ENCODE measurements around the gene CHRNB2. TPM values are rescaled to one million over a fixed set of nuclear protein-coding genes. Genes with fewer than 3 reads are reported as not detected.

CHRNB2 gene
- total RNA-seq, 2 donors from 2014 or later, result 0.18 to 0.55 TPM

DNA sequence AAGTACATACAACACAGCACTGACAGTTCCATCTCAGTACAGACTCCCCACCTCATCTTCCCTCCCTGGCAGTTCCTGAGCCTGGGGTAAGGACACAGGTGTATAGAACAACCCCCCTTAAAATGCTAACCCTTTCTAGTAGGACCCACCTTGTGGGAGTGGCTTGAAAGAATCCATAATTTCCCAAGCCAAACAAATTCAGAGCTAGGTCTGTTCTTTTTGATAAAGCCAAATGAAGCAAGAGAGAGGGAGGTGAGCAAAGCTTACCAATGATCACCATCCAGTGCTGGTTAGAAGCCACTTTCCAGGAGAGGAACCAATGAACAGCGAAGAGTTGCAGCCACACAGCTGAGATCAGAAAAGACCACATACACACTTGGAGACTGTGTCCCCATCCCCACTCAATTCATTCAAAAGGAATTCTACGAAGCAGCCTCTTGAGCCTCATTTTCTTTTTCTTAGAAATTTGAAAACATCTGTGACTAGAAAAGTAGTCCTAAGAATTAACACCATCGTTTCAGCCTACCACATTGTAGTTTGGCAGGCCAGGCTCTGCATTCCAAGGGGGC, 18.3 kb upstream of the CHRNB2 start:
- Mint-ChIP-seq H3K9me3 (no peaks in the 10 kb centered on the region), H3K4me1 (peaks cover 10% of the 10 kb centered on the region), H3K27me3 (ENCODE audit: insufficient read depth) (no peaks in the 10 kb centered on the region), H3K36me3 (ENCODE audit: low read depth) (peaks cover 55% of the 10 kb centered on the region), H3K4me3 (no peak overlapping the region), H3K27ac (no peak overlapping the region)
- Histone ChIP-seq H3K36me3 (ENCODE audit: control insufficient read depth, insufficient read depth, low read length) (peaks cover 54% of the 10 kb centered on the region), H3K27me3 (ENCODE audit: control insufficient read depth, insufficient read depth, low read length, poor library complexity, severe bottlenecking) (no peaks in the 10 kb centered on the region), H3K9me3 (ENCODE audit: control insufficient read depth, low read length) (no peaks in the 10 kb centered on the region), H3K4me3 (ENCODE audit: low read length) (no peak overlapping the region), H3K4me1 (ENCODE audit: control insufficient read depth, insufficient read depth, low read length) (no peaks in the 10 kb centered on the region), H3K9ac (ENCODE audit: extremely low read depth, low read length, poor library complexity, severe bottlenecking) (no peak overlapping the region), H3K27ac (ENCODE audit: low read depth, low read length) (no peak overlapping the region)
- DNase-seq, result no peak
- TF ChIP-seq, protein P1, sequence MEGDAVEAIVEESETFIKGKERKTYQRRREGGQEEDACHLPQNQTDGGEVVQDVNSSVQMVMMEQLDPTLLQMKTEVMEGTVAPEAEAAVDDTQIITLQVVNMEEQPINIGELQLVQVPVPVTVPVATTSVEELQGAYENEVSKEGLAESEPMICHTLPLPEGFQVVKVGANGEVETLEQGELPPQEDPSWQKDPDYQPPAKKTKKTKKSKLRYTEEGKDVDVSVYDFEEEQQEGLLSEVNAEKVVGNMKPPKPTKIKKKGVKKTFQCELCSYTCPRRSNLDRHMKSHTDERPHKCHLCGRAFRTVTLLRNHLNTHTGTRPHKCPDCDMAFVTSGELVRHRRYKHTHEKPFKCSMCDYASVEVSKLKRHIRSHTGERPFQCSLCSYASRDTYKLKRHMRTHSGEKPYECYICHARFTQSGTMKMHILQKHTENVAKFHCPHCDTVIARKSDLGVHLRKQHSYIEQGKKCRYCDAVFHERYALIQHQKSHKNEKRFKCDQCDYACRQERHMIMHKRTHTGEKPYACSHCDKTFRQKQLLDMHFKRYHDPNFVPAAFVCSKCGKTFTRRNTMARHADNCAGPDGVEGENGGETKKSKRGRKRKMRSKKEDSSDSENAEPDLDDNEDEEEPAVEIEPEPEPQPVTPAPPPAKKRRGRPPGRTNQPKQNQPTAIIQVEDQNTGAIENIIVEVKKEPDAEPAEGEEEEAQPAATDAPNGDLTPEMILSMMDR (conservative IDR thresholded peaks at IDR 0.05), result no peak
- WGBS, 2 experiments (ENCODE audit: insufficient coverage in 1 of 2, insufficient read length in 1 of 2), result 86 to 99% methylated on average over 1 to 3 of the region's 3 CpGs

DNA sequence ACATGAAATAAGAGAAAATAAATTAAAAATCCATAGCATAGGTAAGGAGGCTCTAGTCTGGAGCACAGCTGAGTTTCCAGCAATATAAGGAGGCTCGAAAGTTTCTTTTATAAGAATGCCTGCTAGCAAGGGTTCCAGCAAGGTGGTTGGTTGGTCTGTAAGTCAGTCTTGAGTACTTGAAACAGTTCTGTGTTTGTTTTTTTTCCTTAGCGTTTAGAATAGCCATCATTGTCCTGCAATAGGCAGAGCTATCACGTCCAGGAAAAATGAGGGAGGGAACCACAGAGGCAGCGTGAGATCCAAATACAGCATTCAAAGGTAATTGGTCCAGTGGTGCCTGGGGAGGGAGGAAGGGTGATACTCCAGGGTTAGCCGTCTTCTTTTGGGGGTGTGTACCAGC, 17.5 kb upstream of the CHRNB2 start:
- no peaks in the 10 kb centered on the region for H3K27me3 ChIP-seq (ENCODE audit: control insufficient read depth, insufficient read depth, low read length, poor library complexity, severe bottlenecking)
- H3K27ac ChIP-seq (ENCODE audit: low read depth, low read length), result no peak overlapping the region
- H3K9me3 ChIP-seq (ENCODE audit: control insufficient read depth, low read length), result no peaks in the 10 kb centered on the region
- peaks cover 62% of the 10 kb centered on the region for H3K36me3 Mint-ChIP-seq (ENCODE audit: low read depth)
- DNase-seq, result no peak
- no peaks in the 10 kb centered on the region for H3K4me1 ChIP-seq (ENCODE audit: control insufficient read depth, insufficient read depth, low read length)
- 92 to 98% methylated on average over 5 of the region's 5 CpGs for WGBS, 2 experiments (ENCODE audit: insufficient coverage in 1 of 2, insufficient read length in 1 of 2)
- H3K9me3 Mint-ChIP-seq, result no peaks in the 10 kb centered on the region
- H3K4me3 Mint-ChIP-seq, result no peak overlapping the region
- H3K36me3 ChIP-seq (ENCODE audit: control insufficient read depth, insufficient read depth, low read length), result peaks cover 62% of the 10 kb centered on the region
- TF ChIP-seq, protein P1 (conservative IDR thresholded peaks at IDR 0.05), result no peak
- H3K4me1 Mint-ChIP-seq, result peaks cover 11% of the 10 kb centered on the region
- no peak overlapping the region for H3K4me3 ChIP-seq (ENCODE audit: low read length)
- no peak overlapping the region for H3K27ac Mint-ChIP-seq
- H3K27me3 Mint-ChIP-seq (ENCODE audit: insufficient read depth), result no peaks in the 10 kb centered on the region
- no peak overlapping the region for H3K9ac ChIP-seq (ENCODE audit: extremely low read depth, low read length, poor library complexity, severe bottlenecking)

DNA sequence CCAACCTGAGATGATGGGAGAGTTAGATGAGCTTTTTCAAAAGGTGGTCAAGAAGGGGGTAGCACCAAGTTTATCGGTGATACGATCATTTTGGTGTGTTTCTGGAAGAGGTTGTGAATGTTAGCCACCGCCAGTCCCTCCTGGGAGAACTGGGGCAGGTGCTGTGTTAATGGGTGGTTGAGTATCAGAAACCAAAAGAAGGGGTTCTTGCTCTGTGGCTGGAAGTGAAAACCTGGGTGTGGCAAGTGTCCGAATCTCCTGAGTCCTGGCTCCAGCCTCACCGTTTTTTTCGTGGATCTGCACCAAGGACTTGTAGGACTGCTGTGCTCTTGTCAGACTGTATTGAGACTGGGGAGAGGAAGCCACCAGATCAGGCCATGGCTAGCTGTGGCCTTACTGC, 16.9 kb upstream of the CHRNB2 start:
- no peak for DNase-seq
- no peaks in the 10 kb centered on the region for H3K9me3 ChIP-seq (ENCODE audit: control insufficient read depth, low read length)
- H3K4me3 Mint-ChIP-seq, result no peak overlapping the region
- H3K4me3 ChIP-seq (ENCODE audit: low read length), result no peak overlapping the region
- WGBS, 2 experiments (ENCODE audit: insufficient coverage in 1 of 2, insufficient read length in 1 of 2), result 70 to 77% methylated on average over 4 to 6 of the region's 6 CpGs
- no peak overlapping the region for H3K9ac ChIP-seq (ENCODE audit: extremely low read depth, low read length, poor library complexity, severe bottlenecking)
- H3K9me3 Mint-ChIP-seq, result no peaks in the 10 kb centered on the region
- H3K27ac ChIP-seq (ENCODE audit: low read depth, low read length), result no peak overlapping the region
- H3K36me3 Mint-ChIP-seq (ENCODE audit: low read depth), result peaks cover 68% of the 10 kb centered on the region
- H3K4me1 Mint-ChIP-seq, result peaks cover 12% of the 10 kb centered on the region
- TF ChIP-seq, protein P1 (conservative IDR thresholded peaks at IDR 0.05), result no peak
- H3K27me3 ChIP-seq (ENCODE audit: control insufficient read depth, insufficient read depth, low read length, poor library complexity, severe bottlenecking), result no peaks in the 10 kb centered on the region
- H3K27me3 Mint-ChIP-seq (ENCODE audit: insufficient read depth), result no peaks in the 10 kb centered on the region
- H3K36me3 ChIP-seq (ENCODE audit: control insufficient read depth, insufficient read depth, low read length), result peaks cover 67% of the 10 kb centered on the region
- H3K27ac Mint-ChIP-seq, result no peak overlapping the region
- H3K4me1 ChIP-seq (ENCODE audit: control insufficient read depth, insufficient read depth, low read length), result no peaks in the 10 kb centered on the region
